AG10803 (cell line): ENCODE data around the gene CEBPG.

Source experiments
- DNase-seq: peaks from one replicate; pipeline ENCODE4 v3.0.0; 2010; ENCODE audit warnings: low read depth
- H3K4me3 ChIP-seq: 2 replicates; pipeline ENCODE4 v1.5.1; 2011; ENCODE audit warnings: mild to moderate bottlenecking, low read length, control low read depth
- CTCF ChIP-seq: conservative IDR thresholded peaks from 2 replicates; pipeline ENCODE4 v1.5.1; 2011; ENCODE audit warnings: mild to moderate bottlenecking, low read length, control low read depth, inconsistent platforms

Gene CEBPG

GRCh38 chr19:33373453-33374235 is at the start of gene CEBPG:
CEBPG (plus strand) TSS chr19:33373709; CDS start chr19:33379240, 5,531 bp downstream.
- H3K4me3 ChIP-seq, result peak within 1 kb of the TSS; percentile 97
- DNase-seq, result peak; percentile 95
- TF ChIP-seq CTCF, result no peak

- TF ChIP-seq CTCF, result no peak
- no peak overlapping the region for H3K4me3 ChIP-seq
- DNase-seq, result no peak
These were observed 48.9 kb upstream of the CEBPG start for GRCh38 chr19:33324628-33325027.

- DNase-seq, result peak; percentile 26
- H3K4me3 ChIP-seq, result no peak overlapping the region
- no peak for TF ChIP-seq CTCF
These were observed 47.6 kb upstream of the CEBPG start for GRCh38 chr19:33325920-33326319.

GRCh38 chr19:33329060-33329459 is 44.4 kb upstream of the CEBPG start:
- no peak for TF ChIP-seq CTCF
- no peak overlapping the region for H3K4me3 ChIP-seq
- DNase-seq, result no peak

- no peak overlapping the region for H3K4me3 ChIP-seq
- DNase-seq, result no peak
- TF ChIP-seq CTCF, result no peak
These were observed 43.8 kb upstream of the CEBPG start for GRCh38 chr19:33329736-33330135.

GRCh38 chr19:33332248-33332647 is 41.3 kb upstream of the CEBPG start:
- no peak for TF ChIP-seq CTCF
- DNase-seq, result no peak
- H3K4me3 ChIP-seq, result no peak overlapping the region

GRCh38 chr19:33333151-33333550 is 40.4 kb upstream of the CEBPG start:
- no peak overlapping the region for H3K4me3 ChIP-seq
- TF ChIP-seq CTCF, result no peak
- DNase-seq, result no peak
